GM21723 (cell line): ENCODE measurements around the gene SPNS2.
"Not testable (repeated sequence)": the region's sequence is repeated elsewhere in the genome, so short reads cannot be mapped to it uniquely, and the experiment has no call there.

ENCODE experiments used
- ATAC-seq: cut with Tn5 transposase; IDR thresholded peaks from one replicate; pipeline ENCODE4 v1.9.1; 2021; ENCODE audit warnings: mild to moderate bottlenecking, moderate library complexity; ENCODE audit not compliant: unreplicated experiment

SPNS2 gene

DNA sequence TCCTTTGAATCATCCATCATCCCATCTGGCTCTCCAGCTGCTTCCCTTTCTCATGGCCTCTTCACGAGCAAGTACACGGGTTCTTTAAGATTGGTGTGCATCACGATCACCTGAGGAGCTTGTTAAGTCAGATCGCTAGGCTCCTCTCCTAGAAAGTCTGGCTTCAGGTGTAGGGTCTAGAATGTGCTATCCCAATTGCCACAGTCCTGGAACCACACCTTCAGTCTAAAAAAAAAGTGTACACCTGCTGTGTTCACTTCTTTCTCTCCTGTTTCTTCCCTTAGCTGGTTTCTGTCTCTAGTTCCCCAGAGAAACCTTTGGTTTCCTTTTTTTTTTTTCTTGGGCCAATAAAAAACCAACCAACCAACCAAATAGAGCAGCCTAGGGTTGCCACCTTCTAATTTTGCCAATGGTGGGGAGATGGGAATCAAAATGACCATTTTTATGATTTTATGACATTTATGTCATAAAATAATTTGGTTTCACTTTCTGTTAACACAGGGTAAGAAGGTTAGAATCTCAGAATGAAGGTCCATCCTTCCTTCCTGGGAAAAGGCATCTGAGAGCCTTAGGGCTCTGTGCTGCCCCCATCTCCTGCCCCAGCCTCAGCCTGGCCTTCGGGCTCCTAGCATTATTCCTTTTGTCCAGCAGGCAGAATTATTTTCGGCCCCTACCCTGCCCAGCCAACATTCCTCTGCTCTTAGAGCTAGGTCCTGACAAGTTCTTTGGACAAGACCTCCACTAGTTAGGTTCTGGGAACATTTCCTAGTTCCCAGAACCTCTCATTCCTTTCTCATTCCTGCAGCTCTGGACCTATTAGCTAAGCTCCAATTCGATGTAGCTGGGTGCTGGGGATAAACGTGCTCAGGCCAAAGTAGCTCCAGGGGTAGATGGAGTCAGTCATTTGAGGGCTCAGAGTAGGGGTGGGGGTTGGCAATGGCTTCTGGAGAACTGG, 63.6 kb downstream of the SPNS2 start:
- ATAC-seq = no peak

GRCh38 chr17:4565209-4566141, 66.8 kb downstream of the SPNS2 start:
- ATAC-seq = no peak

GRCh38 chr17:4566785-4567184, 68.1 kb downstream of the SPNS2 start:
- ATAC-seq = no peak

DNA sequence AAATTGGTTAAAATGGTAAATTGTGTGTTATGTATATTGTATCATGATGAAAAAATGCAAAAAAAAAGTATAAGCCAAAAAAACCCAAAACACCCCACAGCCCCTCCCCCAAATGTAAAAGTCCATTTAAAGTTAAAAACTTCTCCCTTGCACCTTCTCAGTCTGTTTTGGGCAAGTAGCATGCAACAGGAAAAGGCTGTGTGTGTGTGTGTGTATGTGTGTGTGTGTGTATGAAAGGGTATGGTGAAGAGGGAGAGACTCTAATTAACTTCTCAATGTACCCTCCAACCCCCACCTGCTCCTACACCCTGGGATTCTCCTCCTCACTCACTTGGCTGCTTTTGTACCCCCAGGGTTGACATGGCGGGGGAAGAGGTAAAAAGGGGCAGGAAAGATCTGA, 70.9 kb downstream of the SPNS2 start:
- no peak for ATAC-seq

DNA sequence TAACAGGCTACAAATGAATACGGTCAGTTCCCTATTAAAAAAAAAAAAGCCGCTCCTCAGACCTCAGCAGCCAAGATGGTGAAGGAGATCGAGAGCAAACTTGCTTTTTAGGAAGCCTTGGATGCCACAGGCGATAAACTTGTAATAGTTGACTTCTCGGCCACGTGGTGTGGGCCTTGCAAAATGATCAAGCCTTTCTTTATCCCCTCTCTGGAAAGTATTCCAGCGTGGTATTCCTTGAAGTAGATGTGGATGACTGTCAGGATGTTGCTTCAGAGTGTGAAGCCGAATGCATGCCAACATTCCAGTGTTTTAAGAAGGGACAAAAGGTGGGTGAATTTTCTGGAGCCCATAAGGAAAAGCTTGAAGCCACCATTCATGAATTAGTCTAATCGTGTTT, 73.5 kb downstream of the SPNS2 start:
- no peak for ATAC-seq

DNA sequence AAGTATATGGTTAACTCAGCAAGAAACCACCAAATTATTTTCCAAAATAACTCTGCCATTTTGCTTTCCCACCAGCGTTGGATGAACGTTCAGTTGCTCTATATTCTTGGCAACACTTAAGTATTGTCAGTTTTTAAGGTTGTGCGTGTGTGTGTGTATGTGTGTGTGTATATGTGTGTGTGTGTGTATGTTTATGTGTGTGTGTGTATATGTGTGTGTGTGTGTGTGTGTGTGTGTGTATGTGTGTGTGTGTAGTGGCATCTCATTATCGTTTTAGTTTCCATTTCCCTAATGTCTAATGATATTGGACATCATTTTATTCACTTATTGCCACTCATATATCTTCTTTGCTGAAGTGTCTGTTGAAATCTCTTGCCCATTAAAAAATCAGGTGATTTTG, 74.4 kb downstream of the SPNS2 start:
- ATAC-seq = no peak

- no peak for ATAC-seq
Observed at GRCh38 chr17:4573669-4574068, 75.0 kb downstream of the SPNS2 start.

DNA sequence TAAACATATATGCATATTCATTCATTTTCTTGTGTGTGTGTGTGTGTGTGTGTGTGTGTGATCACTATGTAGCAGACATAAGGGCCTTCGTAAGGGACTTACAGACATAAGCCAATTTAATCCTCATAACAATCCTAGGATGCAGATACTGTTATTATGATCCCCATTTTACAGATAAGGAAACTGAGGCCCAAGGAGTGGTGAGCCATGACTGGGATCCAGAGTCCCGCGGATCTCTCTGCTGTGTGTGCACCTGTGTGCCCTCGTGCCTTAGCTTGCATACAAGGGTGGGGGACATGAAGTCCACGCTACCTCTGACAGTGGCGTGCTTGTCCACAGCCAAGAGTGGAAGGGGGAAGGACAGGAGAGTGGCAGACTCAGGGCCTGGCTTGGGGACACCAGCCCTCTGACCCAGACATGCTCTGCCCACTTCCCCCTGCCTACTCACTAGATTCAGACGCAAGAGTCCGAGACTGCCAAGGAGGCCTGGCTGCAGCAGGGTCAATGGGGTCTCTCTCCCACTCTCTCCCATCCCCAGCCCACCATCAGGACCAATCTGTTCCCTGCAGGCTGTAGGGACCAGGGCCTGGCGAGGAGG, 75.9 kb downstream of the SPNS2 start:
- ATAC-seq = no peak

DNA sequence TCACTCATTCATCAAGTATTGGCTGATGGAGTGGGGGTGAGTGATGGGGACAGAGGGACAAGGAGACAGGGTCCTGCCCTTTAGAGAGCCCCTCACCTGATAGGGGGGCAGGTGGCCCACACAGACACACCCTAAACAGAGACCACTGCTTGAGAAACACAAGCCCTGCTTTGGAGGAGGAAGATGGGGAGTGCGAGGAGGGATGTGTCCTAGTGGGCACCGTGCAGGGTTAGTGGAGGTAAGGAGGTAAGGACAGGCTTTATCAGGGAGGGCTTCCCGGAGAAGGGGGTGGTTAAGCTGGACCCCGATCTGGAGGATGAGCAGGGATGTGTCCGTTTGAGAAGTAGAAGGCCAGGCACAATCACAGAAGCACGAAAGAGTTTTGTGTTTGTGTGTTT, 77.5 kb downstream of the SPNS2 start:
- no peak for ATAC-seq

DNA sequence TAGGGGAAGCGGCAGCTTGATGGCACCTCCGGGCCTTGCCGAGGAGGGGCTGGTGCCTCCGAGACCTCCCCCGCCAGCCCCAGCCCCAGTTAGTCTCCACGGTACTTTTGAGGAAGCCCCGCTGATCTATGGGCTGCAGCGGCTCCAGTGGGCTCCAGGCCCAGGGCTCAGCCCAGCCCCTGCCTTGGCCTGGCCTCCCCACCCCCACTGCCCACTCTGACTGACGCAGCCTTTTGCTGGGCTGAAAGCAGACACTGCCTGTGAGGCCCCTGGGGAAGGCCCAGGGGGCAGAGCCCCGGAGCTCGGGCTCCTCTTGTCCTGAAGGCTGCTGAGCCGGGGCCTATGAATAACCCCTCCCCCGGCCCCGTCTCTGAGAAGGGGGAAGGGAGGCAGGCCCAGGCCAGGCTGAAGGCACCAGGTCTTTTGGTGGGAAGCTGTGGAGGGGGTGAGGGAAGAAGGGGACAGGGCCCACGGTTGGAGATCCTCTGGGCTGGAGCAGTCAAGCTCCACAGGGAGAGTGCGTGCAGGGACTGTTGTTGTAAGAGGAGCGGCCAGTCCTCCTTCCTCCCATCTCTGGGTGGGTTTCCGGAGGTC, 78.1 kb downstream of the SPNS2 start:
- no peak for ATAC-seq

GRCh38 chr17:4577386-4577993, 78.8 kb downstream of the SPNS2 start:
- no peak for ATAC-seq

GRCh38 chr17:4578349-4578748, 79.7 kb downstream of the SPNS2 start:
- not testable (repeated sequence) for ATAC-seq

- ATAC-seq = no peak
Observed at GRCh38 chr17:4579678-4580077, 81.0 kb downstream of the SPNS2 start.

- no peak for ATAC-seq
Observed at GRCh38 chr17:4580291-4580690, 81.6 kb downstream of the SPNS2 start.

GRCh38 chr17:4582101-4582501, 83.4 kb downstream of the SPNS2 start:
- no peak for ATAC-seq

DNA sequence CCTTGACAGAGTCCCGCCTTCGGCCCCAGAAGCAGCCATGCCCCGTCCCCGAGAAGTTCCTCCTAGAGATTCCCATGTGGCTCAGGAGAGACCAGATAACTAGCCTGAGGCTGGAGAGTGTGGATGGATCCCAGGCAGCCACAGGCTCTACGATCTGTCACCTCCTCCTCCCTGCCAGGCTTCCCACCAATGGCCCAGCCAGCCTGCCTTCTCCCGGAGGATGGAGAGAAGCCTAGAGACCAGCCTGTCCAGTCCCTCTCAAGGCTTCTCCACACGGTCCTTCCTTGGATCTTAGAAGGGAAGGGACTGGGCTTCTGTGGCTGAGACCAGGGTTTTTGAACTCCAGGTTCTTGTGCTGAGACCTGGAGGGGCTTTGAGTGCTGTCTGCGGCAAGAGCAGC, 84.0 kb downstream of the SPNS2 start:
- ATAC-seq = no peak

DNA sequence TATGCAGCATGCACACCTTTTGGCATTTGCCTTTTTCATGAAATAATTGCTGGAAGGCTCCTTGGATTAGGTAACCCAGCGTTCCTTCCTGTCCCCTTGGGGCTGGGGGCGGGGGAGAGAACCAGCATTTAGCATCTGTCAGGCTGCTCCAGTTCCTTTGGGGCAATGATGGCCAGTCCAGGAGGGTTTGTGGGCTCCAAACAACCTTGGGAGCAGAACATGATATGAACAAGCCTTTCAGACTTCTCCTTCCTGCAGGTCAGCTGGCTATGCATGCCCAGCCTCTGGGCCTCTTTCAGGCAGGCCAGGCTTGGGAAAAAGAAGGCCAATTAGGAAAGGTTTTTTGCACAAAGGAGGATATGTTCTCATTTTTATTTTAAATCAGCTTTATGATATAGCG, 84.5 kb downstream of the SPNS2 start:
- ATAC-seq = no peak

DNA sequence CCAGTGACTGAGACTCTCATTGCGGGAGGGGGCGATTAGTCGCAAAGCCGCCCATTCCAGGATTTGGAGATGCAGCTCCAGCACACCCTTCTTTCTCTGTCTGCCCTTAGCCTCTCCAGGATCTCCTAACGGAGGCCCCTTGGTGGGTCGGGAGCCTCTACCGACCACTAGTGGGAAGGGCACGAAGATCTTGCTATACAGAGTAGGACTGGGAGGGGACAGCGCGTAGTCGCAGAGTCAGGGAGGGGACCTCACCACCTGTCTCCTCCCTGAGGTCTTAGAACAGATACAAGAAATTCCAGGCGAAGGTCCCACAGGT, 85.1 kb downstream of the SPNS2 start:
- no peak for ATAC-seq

- ATAC-seq = no peak
Observed at GRCh38 chr17:4584101-4584916, 85.6 kb downstream of the SPNS2 start, which contains the start of gene SMTNL2. Gene SMTNL2 (plus strand): TSS chr17:4584529. CDS start chr17:4584606, 77 bp downstream.
